D721Med (cell line): ENCODE measurements around the gene MDGA2.

Source experiments
- DNase-seq: peaks from one replicate; pipeline ENCODE4 v3.0.0; 2011; ENCODE audit warnings: low spot score; ENCODE audit not compliant: insufficient read length
- FAIRE-seq: peaks from 2 replicates; lab custom pipeline; 2011; peaks lifted over from hg19 to GRCh38; lab: Jason Lieb, UNC
- CTCF ChIP-seq: IDR thresholded peaks from 2 replicates; pipeline ENCODE4 v1.5.1; 2012; ENCODE audit warnings: mild to moderate bottlenecking, control low read depth; ENCODE audit not compliant: insufficient read depth; ENCODE audit errors: missing control alignments

MDGA2 gene

GRCh38 chr14:47269756-47270492 is 405.5 kb downstream of the MDGA2 start:
- TF ChIP-seq CTCF, result no peak
- no peak for DNase-seq
- no peak for FAIRE-seq

- DNase-seq, result no peak
- TF ChIP-seq CTCF, result no peak
- no peak for FAIRE-seq
These were observed 410.6 kb downstream of the MDGA2 start for GRCh38 chr14:47264842-47265241.

- DNase-seq, result no peak
These were observed 412.6 kb downstream of the MDGA2 start for GRCh38 chr14:47262801-47263200.

GRCh38 chr14:47261350-47261749 is 414.1 kb downstream of the MDGA2 start:
- FAIRE-seq (peak; percentile 61), DNase-seq (no peak)
- TF ChIP-seq CTCF, result no peak

More at GRCh38 chr14:47262801-47263200, 412.6 kb downstream of the MDGA2 start:
- no peak for TF ChIP-seq CTCF
- no peak for FAIRE-seq

- no peak for FAIRE-seq
- no peak for TF ChIP-seq CTCF
- DNase-seq, result no peak
These were observed 415.6 kb downstream of the MDGA2 start for GRCh38 chr14:47259796-47260195.

DNA sequence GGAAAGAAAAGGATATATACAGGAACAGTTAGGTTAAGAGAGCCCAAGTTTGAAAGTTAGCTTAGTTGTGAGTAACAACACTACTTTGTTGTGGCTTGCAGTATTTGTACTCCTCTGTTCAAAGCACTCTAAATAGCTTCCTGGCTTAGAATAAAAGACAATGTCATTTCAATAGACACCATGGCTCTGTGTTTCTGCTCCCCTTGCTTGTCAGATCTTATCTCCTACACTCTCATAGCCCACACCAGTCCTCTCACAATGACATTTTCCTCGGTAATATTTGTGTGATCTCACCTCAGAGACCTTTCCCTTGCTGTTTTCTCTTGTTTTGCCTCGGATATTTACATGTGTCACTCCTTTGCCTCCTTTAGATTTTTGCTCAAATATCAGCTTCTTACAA is 418.4 kb downstream of the MDGA2 start:
- no peak for TF ChIP-seq CTCF
- no peak for FAIRE-seq
- no peak for DNase-seq

DNA sequence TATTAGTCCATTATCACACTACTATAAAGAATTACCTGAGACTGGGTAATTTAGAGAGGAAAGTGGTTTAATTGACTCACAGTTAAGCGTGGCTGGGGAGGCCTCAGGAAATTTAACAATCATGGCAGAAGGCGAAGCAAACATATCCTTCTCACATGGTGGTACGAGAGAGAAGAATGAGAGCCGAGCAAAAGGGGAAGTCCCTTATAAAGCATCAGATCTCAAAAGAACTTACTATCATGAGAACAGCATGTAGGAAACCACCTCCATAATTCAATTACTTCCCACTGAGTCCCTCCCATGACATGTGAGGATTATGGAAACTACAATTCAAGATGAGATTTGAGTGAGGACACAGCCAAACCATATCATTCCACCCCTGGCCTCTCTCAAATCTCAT is 422.6 kb downstream of the MDGA2 start:
- FAIRE-seq, result no peak
- DNase-seq, result no peak
- no peak for TF ChIP-seq CTCF
